NB4 (cell line): ENCODE measurements around the gene FAM181A.

Experiments used
- POLR2A ChIP-seq: IDR thresholded peaks from 2 replicates; pipeline ENCODE4 v1.6.1; 2011; ENCODE audit warnings: mild to moderate bottlenecking; ENCODE audit not compliant: insufficient read length; ENCODE audit errors: extremely low read depth
- TF ChIP-seq, protein P1 (sequence below): IDR thresholded peaks from one replicate; pipeline ENCODE4 v1.5.1; 2012; ENCODE audit warnings: low read depth, low read length

DNA sequence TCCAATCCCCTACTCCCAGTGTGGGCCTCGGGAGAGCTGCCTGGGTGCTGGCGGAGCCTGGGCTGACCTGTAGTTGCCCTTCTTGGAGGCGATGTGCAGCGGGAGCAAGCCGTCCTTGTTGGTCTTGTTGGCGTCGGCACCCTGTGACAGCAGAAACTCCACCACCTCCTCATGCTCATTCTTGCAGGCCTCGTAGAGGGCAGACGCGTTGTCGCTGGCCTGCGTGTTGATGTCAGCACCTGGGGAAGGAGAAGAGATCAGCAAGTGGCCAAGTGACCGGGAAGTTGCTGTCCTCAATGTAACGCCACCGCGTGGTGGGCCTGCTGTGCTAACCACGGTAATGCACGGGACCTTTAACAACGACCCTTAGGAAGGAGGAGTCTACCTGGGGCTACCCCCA is 20.1 kb downstream of the FAM181A start:
- TF ChIP-seq, protein P1, sequence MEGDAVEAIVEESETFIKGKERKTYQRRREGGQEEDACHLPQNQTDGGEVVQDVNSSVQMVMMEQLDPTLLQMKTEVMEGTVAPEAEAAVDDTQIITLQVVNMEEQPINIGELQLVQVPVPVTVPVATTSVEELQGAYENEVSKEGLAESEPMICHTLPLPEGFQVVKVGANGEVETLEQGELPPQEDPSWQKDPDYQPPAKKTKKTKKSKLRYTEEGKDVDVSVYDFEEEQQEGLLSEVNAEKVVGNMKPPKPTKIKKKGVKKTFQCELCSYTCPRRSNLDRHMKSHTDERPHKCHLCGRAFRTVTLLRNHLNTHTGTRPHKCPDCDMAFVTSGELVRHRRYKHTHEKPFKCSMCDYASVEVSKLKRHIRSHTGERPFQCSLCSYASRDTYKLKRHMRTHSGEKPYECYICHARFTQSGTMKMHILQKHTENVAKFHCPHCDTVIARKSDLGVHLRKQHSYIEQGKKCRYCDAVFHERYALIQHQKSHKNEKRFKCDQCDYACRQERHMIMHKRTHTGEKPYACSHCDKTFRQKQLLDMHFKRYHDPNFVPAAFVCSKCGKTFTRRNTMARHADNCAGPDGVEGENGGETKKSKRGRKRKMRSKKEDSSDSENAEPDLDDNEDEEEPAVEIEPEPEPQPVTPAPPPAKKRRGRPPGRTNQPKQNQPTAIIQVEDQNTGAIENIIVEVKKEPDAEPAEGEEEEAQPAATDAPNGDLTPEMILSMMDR, result no peak
- no peak for TF ChIP-seq POLR2A
